Liver (tissue), 2 donors: ENCODE results near the gene VAV3.

Experiments used
- NR2F2 ChIP-seq: IDR thresholded peaks from 2 replicates; pipeline ENCODE4 v1.6.1; 2016; ENCODE audit warnings: antibody characterized with exemption
- REST ChIP-seq: IDR thresholded peaks from 2 replicates; pipeline ENCODE4 v1.6.1; 2016; ENCODE audit warnings: antibody characterized with exemption, mild to moderate bottlenecking
- donor health status: healthy.

- TF ChIP-seq NR2F2: no peak
- TF ChIP-seq REST: no peak
Observed at GRCh38 chr1:107974090-107974489, 9.1 kb upstream of the VAV3 start.
